22Rv1 (cell line): Measurements from ENCODE around the gene SH3PXD2A.

Experiments used
- ZFX ChIP-seq: fragments of 450-650 bp; IDR thresholded peaks from 2 replicates; pipeline ENCODE4 v1.6.1; 2017; ENCODE audit warnings: antibody characterized with exemption, borderline replicate concordance
- TF ChIP-seq, protein P1 (sequence below): fragments of 450-650 bp; IDR thresholded peaks from 2 replicates; pipeline ENCODE4 v1.5.1; 2017; ENCODE audit warnings: mild to moderate bottlenecking

DNA sequence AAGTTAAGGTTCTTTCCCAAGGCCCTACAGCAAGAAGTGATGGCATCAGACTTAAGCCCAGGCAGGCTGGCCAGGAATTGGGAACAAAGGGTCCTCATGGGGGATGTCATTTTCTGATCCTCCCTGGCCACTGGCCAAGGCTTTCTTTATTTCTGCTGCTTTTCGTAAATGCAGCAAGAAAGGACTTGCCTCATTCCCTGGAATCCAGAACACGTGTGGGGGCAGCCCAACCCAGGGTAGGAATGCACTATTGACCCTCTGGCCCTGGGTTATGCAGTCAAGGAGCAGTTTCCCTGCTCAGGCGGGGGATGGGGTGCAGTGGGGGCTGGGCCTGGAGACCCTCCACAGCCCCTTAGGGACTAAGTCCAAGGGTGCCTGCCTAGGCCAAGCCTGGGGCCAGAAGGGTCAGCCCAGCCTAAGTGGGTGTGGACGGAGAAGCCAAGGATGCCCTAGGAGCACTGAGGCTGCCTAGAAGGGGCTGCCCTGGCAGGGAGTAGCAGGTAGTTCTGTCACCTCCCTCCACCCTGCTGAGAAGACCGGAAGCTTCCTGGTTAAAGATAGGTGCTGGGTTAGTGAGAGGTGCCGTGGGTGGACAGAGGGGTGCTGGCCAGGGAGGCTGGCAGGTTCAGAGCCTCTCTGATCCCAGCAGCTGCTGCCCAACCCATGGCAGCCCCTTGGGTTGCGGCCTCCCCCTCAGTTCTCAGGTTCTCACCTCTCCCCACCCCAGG, 179.2 kb downstream of the SH3PXD2A start:
- TF ChIP-seq, protein P1, sequence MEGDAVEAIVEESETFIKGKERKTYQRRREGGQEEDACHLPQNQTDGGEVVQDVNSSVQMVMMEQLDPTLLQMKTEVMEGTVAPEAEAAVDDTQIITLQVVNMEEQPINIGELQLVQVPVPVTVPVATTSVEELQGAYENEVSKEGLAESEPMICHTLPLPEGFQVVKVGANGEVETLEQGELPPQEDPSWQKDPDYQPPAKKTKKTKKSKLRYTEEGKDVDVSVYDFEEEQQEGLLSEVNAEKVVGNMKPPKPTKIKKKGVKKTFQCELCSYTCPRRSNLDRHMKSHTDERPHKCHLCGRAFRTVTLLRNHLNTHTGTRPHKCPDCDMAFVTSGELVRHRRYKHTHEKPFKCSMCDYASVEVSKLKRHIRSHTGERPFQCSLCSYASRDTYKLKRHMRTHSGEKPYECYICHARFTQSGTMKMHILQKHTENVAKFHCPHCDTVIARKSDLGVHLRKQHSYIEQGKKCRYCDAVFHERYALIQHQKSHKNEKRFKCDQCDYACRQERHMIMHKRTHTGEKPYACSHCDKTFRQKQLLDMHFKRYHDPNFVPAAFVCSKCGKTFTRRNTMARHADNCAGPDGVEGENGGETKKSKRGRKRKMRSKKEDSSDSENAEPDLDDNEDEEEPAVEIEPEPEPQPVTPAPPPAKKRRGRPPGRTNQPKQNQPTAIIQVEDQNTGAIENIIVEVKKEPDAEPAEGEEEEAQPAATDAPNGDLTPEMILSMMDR, result no peak
- no peak for TF ChIP-seq ZFX
